RKO (cell line): ENCODE results near the gene C22orf42.
"Not testable (repeated sequence)": the region's sequence is repeated elsewhere in the genome, so short reads cannot be mapped to it uniquely, and the experiment has no call there.

Experiments used
- DNase-seq: peaks from one replicate; pipeline ENCODE4 v3.0.0-alpha.2; 2016; ENCODE audit warnings: low spot score

Gene C22orf42

GRCh38 chr22:32183625-32184024 is 24.5 kb upstream of the C22orf42 start:
- DNase-seq, result no peak

DNA sequence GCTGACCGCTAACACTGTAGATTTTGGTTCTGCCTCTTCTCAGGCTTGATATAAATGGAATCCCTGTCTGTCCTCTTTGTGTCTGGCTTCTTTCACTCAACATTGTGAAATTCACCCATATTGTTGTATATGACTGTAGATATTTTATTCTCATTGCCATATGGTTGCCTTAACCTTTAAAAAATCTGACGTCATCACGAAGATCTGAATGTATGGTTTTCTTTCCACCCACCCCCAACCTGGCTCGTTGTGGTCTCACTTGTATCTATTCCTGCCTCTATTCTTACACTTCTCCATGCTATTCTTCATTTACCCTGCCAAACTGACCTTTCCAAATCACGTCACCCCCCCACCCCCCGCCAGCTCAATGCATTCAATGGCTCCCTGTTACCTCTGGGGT is 21.9 kb upstream of the C22orf42 start:
- no peak for DNase-seq

- peak; percentile 9 for DNase-seq
These were observed 18.2 kb upstream of the C22orf42 start for GRCh38 chr22:32177221-32177765.

- no peak for DNase-seq
These were observed 16.9 kb upstream of the C22orf42 start for GRCh38 chr22:32175683-32176644.

- DNase-seq, result no peak
These were observed 16.0 kb upstream of the C22orf42 start for GRCh38 chr22:32175115-32175514.

DNA sequence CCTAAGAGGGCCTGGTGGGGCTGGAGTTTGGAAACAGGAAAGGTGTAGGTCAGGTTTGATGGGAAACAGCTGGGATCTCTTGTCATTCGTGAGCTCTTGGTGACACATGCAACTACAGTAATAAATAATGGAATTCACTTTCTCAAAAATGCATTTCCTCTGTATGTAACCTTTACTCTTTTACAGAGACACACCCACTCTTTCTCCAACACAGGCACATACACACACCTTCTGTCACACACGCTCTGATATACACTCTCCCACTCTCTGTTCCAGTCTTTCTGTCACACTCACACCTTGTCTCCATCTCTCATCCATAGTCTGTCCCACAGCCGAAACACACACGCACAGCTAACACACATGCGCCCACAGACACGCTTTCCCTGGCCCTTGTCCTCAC is 6.6 kb upstream of the C22orf42 start:
- DNase-seq, result no peak

GRCh38 chr22:32164075-32164860 is 5.2 kb upstream of the C22orf42 start:
- DNase-seq, result no peak

- not testable (repeated sequence) for DNase-seq
These were observed 1.3 kb upstream of the C22orf42 start for GRCh38 chr22:32160411-32160810.

- not testable (repeated sequence) for DNase-seq
These were observed 1.5 kb downstream of the C22orf42 start for GRCh38 chr22:32157632-32158031.

DNA sequence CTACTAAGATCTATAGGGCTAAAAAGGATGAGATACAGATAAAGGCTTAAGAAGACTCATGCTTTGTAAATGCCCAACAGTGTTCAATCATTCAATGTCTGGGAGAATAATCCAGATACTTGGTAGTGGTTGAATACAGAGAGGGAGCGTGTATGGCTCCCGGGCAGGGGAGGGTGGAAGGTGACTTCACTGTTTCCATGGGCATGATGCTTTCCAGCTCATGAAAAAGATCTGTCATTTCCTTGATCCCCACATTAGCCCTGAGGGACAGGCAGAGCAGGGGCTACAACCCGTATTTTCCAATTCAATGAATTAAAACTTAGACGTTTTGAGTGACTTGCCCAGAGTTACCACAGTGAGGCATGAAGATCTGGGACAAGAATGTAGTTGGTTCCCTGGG is 4.4 kb downstream of the C22orf42 start:
- not testable (repeated sequence) for DNase-seq

DNA sequence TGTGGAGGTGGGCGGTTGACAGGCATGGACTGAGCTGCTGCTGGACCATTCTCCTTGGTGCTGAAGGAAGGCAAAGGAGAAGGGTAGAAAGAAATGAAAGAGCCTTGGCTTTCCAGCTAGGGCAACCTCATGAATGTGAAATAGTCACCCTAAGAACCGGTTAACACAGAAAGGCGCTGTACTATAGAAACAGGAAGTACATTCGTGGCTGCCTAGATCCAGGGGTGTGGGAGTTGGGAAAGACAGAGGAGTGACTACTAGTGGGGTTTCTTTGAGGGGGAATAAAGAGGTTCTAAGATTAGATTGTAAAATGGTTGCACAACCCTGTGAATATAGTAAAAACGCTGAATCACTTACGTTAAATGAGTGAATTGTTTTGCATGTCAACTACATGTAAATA is 7.5 kb downstream of the C22orf42 start:
- not testable (repeated sequence) for DNase-seq

DNA sequence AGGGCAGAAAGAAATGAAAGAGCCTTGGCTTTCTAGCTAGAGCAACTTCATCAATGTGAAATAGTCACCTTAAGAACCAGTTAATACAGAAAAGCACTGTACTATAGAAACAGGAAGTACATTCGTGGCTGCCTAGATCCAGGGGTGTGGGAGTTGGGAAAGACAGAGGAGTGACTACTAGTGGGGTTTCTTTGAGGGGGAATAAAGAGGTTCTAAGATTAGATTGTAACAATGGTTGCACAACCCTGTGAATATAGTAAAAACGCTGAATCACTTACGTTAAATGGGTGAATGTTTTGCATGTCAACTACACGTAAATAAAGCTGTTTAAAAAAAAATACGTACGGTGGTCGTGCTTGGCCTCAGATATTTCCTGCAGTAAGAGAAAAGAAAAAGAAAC is 8.5 kb downstream of the C22orf42 start:
- DNase-seq, result not testable (repeated sequence)

GRCh38 chr22:32148372-32148771 is 10.7 kb downstream of the C22orf42 start:
- DNase-seq, result not testable (repeated sequence)

DNA sequence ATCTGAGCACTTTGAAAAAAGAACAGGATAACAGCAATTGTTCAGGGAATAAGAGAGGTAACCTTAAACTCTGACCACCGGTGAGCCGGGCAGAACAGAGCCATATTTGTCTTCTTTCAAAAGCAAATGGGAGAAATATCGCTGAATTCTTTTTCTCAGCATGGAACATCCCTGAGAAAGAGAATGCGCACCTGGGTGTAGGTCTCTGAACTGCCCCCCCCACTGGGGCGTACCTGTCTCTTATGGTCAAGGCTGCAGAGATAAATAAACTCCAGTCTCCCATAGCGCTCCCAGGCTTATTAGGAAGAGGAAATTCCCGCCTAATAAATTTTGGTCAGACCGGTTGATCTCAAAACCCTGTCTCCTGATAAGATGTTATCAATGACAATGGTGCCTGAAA is 12.0 kb downstream of the C22orf42 start:
- DNase-seq, result not testable (repeated sequence)

DNA sequence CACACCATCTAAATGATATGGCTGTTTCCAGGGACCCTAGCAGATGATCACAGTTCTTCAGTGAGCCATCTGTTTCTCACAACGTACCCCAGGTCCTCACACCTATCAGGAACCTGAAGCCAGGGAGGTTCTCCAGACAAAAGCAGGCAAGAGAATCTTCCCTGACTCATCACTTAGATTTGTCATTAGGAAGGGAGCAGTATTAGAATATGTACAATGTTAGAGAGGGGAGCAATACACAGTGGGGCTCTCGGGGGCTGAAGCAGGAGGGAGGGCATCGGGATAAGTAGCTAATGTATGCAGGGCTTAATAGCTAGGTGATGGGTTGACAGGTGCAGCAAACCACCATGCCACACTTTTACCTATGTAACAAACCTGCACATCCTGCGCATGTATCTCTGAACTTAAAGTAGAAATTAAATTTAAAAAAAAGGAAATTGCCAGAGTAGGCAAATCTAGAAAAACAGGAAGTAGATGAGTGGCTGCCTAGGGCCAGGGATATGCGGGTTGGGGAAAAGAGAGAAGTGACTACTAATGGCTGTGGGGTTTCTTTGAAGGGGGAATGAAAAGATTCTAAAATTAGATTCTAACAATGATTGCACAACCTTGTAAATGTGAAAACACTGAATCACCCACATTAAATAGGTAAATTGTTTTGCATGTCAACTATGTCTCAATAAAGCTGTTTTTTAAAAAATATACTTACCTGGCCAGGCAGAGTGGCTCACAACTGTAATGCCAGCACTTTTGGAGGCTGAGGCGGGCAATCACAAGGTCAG is 14.4 kb downstream of the C22orf42 start:
- no peak for DNase-seq

GRCh38 chr22:32142600-32142999 is 16.5 kb downstream of the C22orf42 start:
- DNase-seq, result no peak

DNA sequence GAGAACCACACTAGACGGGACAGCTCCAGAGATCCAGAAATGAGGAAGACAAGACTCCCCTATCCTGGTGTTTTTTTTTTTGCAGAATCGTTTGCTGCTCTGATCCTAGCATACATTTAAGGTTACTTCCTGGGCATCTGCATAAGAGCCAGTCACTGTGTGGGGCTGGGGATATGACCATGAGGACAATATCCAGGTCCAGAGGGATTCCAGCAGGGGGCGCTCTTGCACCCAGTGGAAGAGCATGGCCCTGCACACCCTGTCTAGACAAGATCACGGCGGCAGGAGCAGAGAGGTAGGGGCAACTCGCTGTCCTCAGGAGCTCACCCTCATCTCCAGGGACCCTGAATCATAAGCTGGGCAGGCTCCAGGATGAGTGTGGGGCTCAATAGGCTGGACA is 18.4 kb downstream of the C22orf42 start:
- DNase-seq, result not testable (repeated sequence)

DNA sequence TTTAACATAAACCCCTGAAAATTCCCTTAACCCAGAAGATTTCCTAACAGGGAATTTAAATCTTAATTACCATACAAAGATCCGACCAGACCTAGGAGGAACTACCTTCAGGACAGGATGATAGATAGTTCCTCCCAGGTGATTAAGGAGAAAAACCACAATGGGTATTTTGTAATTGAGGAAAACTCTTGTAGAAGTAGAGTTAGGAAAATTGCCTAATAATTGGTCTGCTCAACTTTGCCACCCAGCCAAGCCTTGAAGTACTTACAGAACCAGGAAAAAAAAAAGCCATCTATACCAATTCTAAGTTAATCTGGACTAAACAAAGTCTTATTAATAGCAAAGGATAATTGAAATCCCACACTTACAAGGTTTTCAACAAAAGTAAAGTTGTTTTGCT is 20.5 kb downstream of the C22orf42 start:
- DNase-seq, result not testable (repeated sequence)

- peak; percentile 82 for DNase-seq
These were observed 21.3 kb downstream of the C22orf42 start for GRCh38 chr22:32137731-32138324.

- DNase-seq, result not testable (repeated sequence)
These were observed 22.2 kb downstream of the C22orf42 start for GRCh38 chr22:32136881-32137280.

GRCh38 chr22:32135958-32136357 is 23.1 kb downstream of the C22orf42 start:
- peak; percentile 93 for DNase-seq
